ENCODE results near the gene FAM161B. TPM values are rescaled to one million over a fixed set of nuclear protein-coding genes. Genes with fewer than 3 reads are reported as not detected.

Gene FAM161B
- polyA plus RNA-seq, 1 of the 3 experiments (the other 2 are of a cell fraction), result 1.4 TPM

- no peak for TF ChIP-seq CTCF (IDR thresholded peaks at IDR 0.05)
Measured at GRCh38 chr14:73942180-73942579, 7.7 kb downstream of the FAM161B start (continued).

DNA sequence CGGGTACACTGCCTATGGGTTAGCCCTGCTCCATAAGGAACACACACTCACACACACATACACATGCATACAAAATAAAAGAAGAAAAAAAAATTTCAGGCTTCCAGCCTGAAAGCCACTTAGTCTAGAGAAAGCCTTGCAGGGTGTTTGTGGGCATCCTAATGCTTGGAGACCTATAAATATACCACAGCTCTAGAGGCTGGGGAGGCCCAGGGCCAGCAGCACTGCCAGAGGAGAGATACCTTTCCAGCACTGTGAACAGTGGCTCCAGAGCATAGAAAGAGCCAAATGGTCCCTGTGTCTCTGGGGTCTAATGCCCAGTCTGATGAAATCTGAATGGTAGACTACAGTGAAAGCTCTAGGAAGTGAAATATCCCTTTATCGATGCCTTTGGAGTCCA lies 12.9 kb downstream of the FAM161B start:
- no peaks in the 10 kb centered on the region; a peak in 1 of 4 replicates for H3K4me1 ChIP-seq (ENCODE audit: control insufficient read depth in 1 of 2, insufficient read depth in 2 of 2, low read depth in 1 of 2, low read length in 1 of 2)
- TF ChIP-seq RXRA (IDR thresholded peaks at IDR 0.05; ENCODE audit: borderline replicate concordance, low read depth), result no peak
- no peak for TF ChIP-seq EP300 (IDR thresholded peaks at IDR 0.05; ENCODE audit: borderline replicate concordance in 1 of 2, low read depth in 1 of 2, low read length in 1 of 2)
- TF ChIP-seq POLR2AphosphoS5 (IDR thresholded peaks at IDR 0.05; ENCODE audit: low read depth, low read length), result no peak
- no peak for TF ChIP-seq RFX5 (IDR thresholded peaks at IDR 0.05; ENCODE audit: low read length)
- no peak for TF ChIP-seq USF1 (IDR thresholded peaks at IDR 0.05; ENCODE audit: borderline replicate concordance, low read depth)
- TF ChIP-seq REST (IDR thresholded peaks at IDR 0.05; ENCODE audit: low read depth, low read length), result no peak
- TF ChIP-seq TAF1 (IDR thresholded peaks at IDR 0.05; ENCODE audit: borderline replicate concordance, low read depth, low read length), result no peak
- no peak for TF ChIP-seq IRF3 (IDR thresholded peaks at IDR 0.05; ENCODE audit: low read depth, low read length)
- no peak for TF ChIP-seq JUND (IDR thresholded peaks at IDR 0.05)
- no peak for TF ChIP-seq CHD2 (IDR thresholded peaks at IDR 0.05; ENCODE audit: low read length, partially characterized antibody)
- no peak for TF ChIP-seq GATA2 (CRISPR knock-in tag; IDR thresholded peaks at IDR 0.05)
- no peak for TF ChIP-seq CTCF (IDR thresholded peaks at IDR 0.05)
- DNase-seq, result no peak
- H2AFZ ChIP-seq (ENCODE audit: low read depth), result no peak overlapping the region
- CTCF ChIA-PET, result interaction anchor here (2.1 kb wide), 1 partner anchor 16 kb away, joined by 7 read pairs; no protein-coding TSS in a partner anchor
- no peaks in the 10 kb centered on the region for H3K9me2 ChIP-seq
- H3K4me2 ChIP-seq, result no peak overlapping the region
- no peak overlapping the region for H3K27ac ChIP-seq (ENCODE audit: low read depth in 2 of 2, low read length in 1 of 2)
- H3K9ac ChIP-seq, result no peak overlapping the region
- peaks cover 26 to 46% of the 10 kb centered on the region in 2 experiments for H3K36me3 ChIP-seq (replicated peaks in 1 of 2; ENCODE audit: control insufficient read depth in 1 of 2, insufficient read depth in 2 of 2, low read length in 1 of 2)
- no peaks in the 10 kb centered on the region for H3K27me3 ChIP-seq (ENCODE audit: insufficient read depth)
- POLR2A ChIA-PET, result no interaction called here
- H3K4me3 ChIP-seq (ENCODE audit: low read depth in 2 of 2, low read length in 1 of 2), result no peak overlapping the region
- no peaks in the 10 kb centered on the region for H4K20me1 ChIP-seq (ENCODE audit: insufficient read depth)
- H3F3A ChIP-seq (replicated peaks; ENCODE audit: insufficient read depth), result peaks cover 11% of the 10 kb centered on the region
- 90% methylated on average over 2 of the region's 2 CpGs for WGBS (ENCODE audit: low lambda C conversion rate)
- no peaks in the 10 kb centered on the region for H3K9me3 ChIP-seq
- no peaks in the 10 kb centered on the region for H3K79me2 ChIP-seq (ENCODE audit: insufficient read depth)

Measured in SK-N-SH (cell line).